K562 (cell line): Measurements from ENCODE around the gene RAB21. TPM values are rescaled to one million over a fixed set of nuclear protein-coding genes. Genes with fewer than 3 reads are reported as not detected.
A peak's percentile ranks its signal among the peaks of the same experiment; 100 is the strongest.

ENCODE experiments used
- BCOR ChIP-seq: fragments of 450-650 bp; IDR thresholded peaks from 2 replicates; pipeline ENCODE4 v1.6.1; 2016
- DPF2 ChIP-seq: fragments of 450-650 bp; IDR thresholded peaks from 2 replicates; pipeline ENCODE4 v1.6.1; 2016
- MCM7 ChIP-seq, 2 experiments: fragments of 450-650 bp; IDR thresholded peaks; 2 replicates each; pipeline ENCODE4 v1.6.1; 2016 to 2018
- NCOA1 ChIP-seq: fragments of 450-650 bp; IDR thresholded peaks from 2 replicates; pipeline ENCODE4 v1.6.1; 2016; ENCODE audit warnings: low read depth
- NFE2L1 ChIP-seq: fragments of 450-650 bp; IDR thresholded peaks from 2 replicates; pipeline ENCODE4 v1.6.1; 2016; ENCODE audit warnings: missing genetic modification characterization, low read depth, mild to moderate bottlenecking, missing compliant biosample characterization, moderate library complexity, borderline replicate concordance
- PYGO2 ChIP-seq: fragments of 450-650 bp; IDR thresholded peaks from 2 replicates; pipeline ENCODE4 v1.6.1; 2016; ENCODE audit warnings: mild to moderate bottlenecking, missing genetic modification characterization, moderate library complexity, missing compliant biosample characterization
- SIN3B ChIP-seq: fragments of 450-650 bp; IDR thresholded peaks from 2 replicates; pipeline ENCODE4 v1.6.1; 2017; ENCODE audit warnings: low read depth, mild to moderate bottlenecking, moderate library complexity
- ZFPM2 ChIP-seq: fragments of 250-450 bp; sonication (Bioruptor Pico); IDR thresholded peaks from 2 replicates; pipeline ENCODE4 v1.5.1; 2022; ENCODE audit warnings: mild to moderate bottlenecking
- ZKSCAN3 ChIP-seq: fragments of 250-450 bp; sonication (Bioruptor Pico); IDR thresholded peaks from 2 replicates; pipeline ENCODE4 v1.4.0; 2020
- ZNF133 ChIP-seq: fragments of 250-450 bp; sonication (Bioruptor Pico); IDR thresholded peaks from 2 replicates; pipeline ENCODE4 v1.4.0; 2020; ENCODE audit warnings: mild to moderate bottlenecking
- ZNF551 ChIP-seq: fragments of 250-450 bp; sonication (Bioruptor Pico); IDR thresholded peaks from 2 replicates; pipeline ENCODE4 v1.5.0; 2021; ENCODE audit warnings: mild to moderate bottlenecking, moderate library complexity
- polyA plus RNA-seq, 8 experiments: library from polyadenylated mRNA; depleted of rRNA in 4 of 8; stranded (reverse) in 5 of 8; unstranded in 3 of 8; fragments of >200 nt; fragmentation: Nextera tagmentation in 2 of 8; fragmentation: Illumina TruSeq in 1 of 8; extraction: Ambion mirVana in 2 of 8; extraction: Trizol in 1 of 8; gene quantifications; 2 replicates each; pipeline versions ENCODE4 v1.2.1 to v1.2.3, GENCODE V29; 2011 to 2014; ENCODE audit warnings: inconsistent platforms in 1 of 8, missing spikeins in 1 of 8
- total RNA-seq, 7 experiments: library from RNA; depleted of rRNA in 6 of 7; stranded (reverse); fragments of >200 nt in 6 of 7; fragmentation: Illumina TruSeq in 2 of 7; extraction: Trizol in 2 of 7; gene quantifications; 2 replicates each; pipeline versions ENCODE4 v1.2.1 to v1.2.3, GENCODE V29; 2011 to 2021; ENCODE audit warnings: low replicate concordance in 1 of 7
- TF ChIP-seq, protein P1 (sequence below): fragments of 450-650 bp; formaldehyde crosslinking; IDR thresholded peaks from 2 replicates; pipeline ENCODE4 v1.4.0; 2020; ENCODE audit warnings: mild to moderate bottlenecking, moderate library complexity
- TF ChIP-seq, protein P2 (sequence below), 3 experiments: IDR thresholded peaks in 2 of 3; conservative IDR thresholded peaks in 1 of 3; 2 replicates each; pipeline ENCODE4 v1.5.1; 2011 to 2012; ENCODE audit warnings: low read length in 3 of 3, mild to moderate bottlenecking in 3 of 3, control low read depth in 2 of 3, improper control_type of control experiment in 1 of 3, inconsistent platforms in 1 of 3, low read depth in 1 of 3, mixed read lengths in 1 of 3, moderate library complexity in 1 of 3; ENCODE audit not compliant: insufficient read depth in 2 of 3
- TF ChIP-seq, protein P3 (sequence below): fragments of 250-450 bp; sonication (Bioruptor Pico); IDR thresholded peaks from 2 replicates; pipeline ENCODE4 v1.4.0; 2020; ENCODE audit warnings: mild to moderate bottlenecking
- TF ChIP-seq, protein P4 (sequence below): fragments of 450-650 bp; IDR thresholded peaks from 2 replicates; pipeline ENCODE4 v1.6.1; 2016
- TF ChIP-seq, protein P5 (sequence below): fragments of 250-450 bp; sonication (Bioruptor Pico); IDR thresholded peaks from 2 replicates; pipeline ENCODE4 v1.5.1; 2021; ENCODE audit warnings: mild to moderate bottlenecking
- TF ChIP-seq, protein P6 (sequence below), 2 experiments: IDR thresholded peaks; 2 replicates each; pipeline ENCODE4 v1.6.1; 2011; ENCODE audit warnings: borderline replicate concordance in 1 of 2, control low read depth in 1 of 2, low read depth in 1 of 2, low read length in 1 of 2, mild to moderate bottlenecking in 1 of 2, mixed read lengths in 1 of 2, moderate library complexity in 1 of 2; ENCODE audit not compliant: insufficient read depth in 1 of 2, insufficient read length in 1 of 2, poor library complexity in 1 of 2, severe bottlenecking in 1 of 2; ENCODE audit errors: extremely low read depth in 1 of 2
- TF ChIP-seq, protein P7 (sequence below), 2 experiments: fragments of 450-650 bp; IDR thresholded peaks; 2 replicates each; pipeline ENCODE4 v1.6.1; 2016

Gene RAB21
- total and polyA plus RNA-seq, 9 of the 15 experiments (the other 6 are each of a cell fraction or from before 2014, with no cell fraction given) = 5.3 to 45.6 (median 19.6) TPM

DNA sequence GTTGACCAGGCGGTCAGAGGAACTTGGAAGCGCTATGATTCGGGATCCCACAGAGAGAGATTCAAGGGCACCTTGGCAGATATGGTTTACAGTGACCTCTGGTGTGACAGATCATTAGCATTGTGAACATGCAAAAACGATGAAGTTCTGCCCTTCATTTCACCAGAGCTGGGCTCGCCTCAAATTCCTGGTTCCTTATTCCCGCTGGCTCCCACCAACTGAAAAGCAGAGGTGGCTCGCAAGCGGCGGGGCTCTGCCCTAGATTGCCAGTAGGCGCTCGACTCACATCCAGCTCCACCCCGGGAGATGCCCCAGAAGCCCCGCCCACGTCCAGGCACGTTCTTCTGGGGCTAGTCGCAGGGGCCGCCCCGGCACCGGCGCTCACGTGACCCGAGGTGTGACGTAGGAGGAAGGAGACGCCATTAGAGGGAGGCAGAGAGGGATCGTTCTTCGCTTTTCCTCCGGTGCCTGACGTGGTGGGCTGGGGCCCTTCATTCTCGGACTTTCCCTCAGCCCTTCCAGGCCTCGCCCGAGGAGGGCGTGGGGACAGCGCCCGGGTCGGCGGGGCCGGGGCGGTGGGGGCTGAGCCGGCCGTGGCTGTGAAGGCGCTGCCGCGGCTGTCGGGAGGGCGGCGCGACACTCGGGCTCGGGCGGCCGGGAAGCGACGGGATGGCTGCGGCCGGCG, at the start of gene RAB21 (continued):
- TF ChIP-seq, protein P1, sequence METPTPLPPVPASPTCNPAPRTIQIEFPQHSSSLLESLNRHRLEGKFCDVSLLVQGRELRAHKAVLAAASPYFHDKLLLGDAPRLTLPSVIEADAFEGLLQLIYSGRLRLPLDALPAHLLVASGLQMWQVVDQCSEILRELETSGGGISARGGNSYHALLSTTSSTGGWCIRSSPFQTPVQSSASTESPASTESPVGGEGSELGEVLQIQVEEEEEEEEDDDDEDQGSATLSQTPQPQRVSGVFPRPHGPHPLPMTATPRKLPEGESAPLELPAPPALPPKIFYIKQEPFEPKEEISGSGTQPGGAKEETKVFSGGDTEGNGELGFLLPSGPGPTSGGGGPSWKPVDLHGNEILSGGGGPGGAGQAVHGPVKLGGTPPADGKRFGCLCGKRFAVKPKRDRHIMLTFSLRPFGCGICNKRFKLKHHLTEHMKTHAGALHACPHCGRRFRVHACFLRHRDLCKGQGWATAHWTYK = 0 out of 2 replicates have a peak, but pooled peaks have one; percentile 50
- no peak for TF ChIP-seq ZKSCAN3 (CRISPR knock-in tag)
- no peak for TF ChIP-seq ZFPM2 (CRISPR knock-in tag)
- TF ChIP-seq MCM7 (IDR thresholded peaks at IDR 0.05) = no peak
- 0 out of 2 replicates have a peak, but pooled peaks have one; percentile 12 for TF ChIP-seq DPF2
- TF ChIP-seq, protein P2, sequence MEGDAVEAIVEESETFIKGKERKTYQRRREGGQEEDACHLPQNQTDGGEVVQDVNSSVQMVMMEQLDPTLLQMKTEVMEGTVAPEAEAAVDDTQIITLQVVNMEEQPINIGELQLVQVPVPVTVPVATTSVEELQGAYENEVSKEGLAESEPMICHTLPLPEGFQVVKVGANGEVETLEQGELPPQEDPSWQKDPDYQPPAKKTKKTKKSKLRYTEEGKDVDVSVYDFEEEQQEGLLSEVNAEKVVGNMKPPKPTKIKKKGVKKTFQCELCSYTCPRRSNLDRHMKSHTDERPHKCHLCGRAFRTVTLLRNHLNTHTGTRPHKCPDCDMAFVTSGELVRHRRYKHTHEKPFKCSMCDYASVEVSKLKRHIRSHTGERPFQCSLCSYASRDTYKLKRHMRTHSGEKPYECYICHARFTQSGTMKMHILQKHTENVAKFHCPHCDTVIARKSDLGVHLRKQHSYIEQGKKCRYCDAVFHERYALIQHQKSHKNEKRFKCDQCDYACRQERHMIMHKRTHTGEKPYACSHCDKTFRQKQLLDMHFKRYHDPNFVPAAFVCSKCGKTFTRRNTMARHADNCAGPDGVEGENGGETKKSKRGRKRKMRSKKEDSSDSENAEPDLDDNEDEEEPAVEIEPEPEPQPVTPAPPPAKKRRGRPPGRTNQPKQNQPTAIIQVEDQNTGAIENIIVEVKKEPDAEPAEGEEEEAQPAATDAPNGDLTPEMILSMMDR (IDR thresholded peaks at IDR 0.05 in 2 of 3, conservative IDR thresholded peaks at IDR 0.05 in 1 of 3; ENCODE audit: insufficient read depth in 2 of 3, low read depth in 1 of 3, low read length in 3 of 3) = peak in 2 of 3 experiments; percentile 1 to 14; a peak in 2 of 6 replicates
- TF ChIP-seq, protein P3, sequence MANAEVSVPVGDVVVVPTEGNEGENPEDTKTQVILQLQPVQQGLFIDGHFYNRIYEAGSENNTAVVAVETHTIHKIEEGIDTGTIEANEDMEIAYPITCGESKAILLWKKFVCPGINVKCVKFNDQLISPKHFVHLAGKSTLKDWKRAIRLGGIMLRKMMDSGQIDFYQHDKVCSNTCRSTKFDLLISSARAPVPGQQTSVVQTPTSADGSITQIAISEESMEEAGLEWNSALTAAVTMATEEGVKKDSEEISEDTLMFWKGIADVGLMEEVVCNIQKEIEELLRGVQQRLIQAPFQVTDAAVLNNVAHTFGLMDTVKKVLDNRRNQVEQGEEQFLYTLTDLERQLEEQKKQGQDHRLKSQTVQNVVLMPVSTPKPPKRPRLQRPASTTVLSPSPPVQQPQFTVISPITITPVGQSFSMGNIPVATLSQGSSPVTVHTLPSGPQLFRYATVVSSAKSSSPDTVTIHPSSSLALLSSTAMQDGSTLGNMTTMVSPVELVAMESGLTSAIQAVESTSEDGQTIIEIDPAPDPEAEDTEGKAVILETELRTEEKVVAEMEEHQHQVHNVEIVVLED (CRISPR knock-in tag) = peak; percentile 63
- no peak for TF ChIP-seq NCOA1
- TF ChIP-seq, protein P4, sequence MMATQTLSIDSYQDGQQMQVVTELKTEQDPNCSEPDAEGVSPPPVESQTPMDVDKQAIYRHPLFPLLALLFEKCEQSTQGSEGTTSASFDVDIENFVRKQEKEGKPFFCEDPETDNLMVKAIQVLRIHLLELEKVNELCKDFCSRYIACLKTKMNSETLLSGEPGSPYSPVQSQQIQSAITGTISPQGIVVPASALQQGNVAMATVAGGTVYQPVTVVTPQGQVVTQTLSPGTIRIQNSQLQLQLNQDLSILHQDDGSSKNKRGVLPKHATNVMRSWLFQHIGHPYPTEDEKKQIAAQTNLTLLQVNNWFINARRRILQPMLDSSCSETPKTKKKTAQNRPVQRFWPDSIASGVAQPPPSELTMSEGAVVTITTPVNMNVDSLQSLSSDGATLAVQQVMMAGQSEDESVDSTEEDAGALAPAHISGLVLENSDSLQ = no peak
- TF ChIP-seq PYGO2 (tag) = no peak
- TF ChIP-seq, protein P5, sequence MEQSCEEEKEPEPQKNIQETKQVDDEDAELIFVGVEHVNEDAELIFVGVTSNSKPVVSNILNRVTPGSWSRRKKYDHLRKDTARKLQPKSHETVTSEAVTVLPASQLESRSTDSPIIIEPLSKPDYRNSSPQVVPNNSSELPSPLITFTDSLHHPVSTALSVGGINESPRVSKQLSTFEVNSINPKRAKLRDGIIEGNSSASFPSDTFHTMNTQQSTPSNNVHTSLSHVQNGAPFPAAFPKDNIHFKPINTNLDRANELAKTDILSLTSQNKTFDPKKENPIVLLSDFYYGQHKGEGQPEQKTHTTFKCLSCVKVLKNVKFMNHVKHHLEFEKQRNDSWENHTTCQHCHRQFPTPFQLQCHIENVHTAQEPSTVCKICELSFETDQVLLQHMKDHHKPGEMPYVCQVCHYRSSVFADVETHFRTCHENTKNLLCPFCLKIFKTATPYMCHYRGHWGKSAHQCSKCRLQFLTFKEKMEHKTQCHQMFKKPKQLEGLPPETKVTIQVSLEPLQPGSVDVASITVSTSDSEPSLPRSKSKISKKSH (CRISPR knock-in tag) = no peak
- TF ChIP-seq, protein P6, sequence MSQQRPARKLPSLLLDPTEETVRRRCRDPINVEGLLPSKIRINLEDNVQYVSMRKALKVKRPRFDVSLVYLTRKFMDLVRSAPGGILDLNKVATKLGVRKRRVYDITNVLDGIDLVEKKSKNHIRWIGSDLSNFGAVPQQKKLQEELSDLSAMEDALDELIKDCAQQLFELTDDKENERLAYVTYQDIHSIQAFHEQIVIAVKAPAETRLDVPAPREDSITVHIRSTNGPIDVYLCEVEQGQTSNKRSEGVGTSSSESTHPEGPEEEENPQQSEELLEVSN (IDR thresholded peaks at IDR 0.05; ENCODE audit: borderline replicate concordance in 1 of 2, extremely low read depth in 1 of 2, insufficient read depth in 1 of 2, insufficient read length in 1 of 2, low read depth in 1 of 2, low read length in 1 of 2, poor library complexity in 1 of 2, severe bottlenecking in 1 of 2) = peak; percentile 49 to 83
- peak; percentile 50; the same call in 1 of the 2 replicates for TF ChIP-seq BCOR
- TF ChIP-seq NFE2L1 (tag) = no peak
- TF ChIP-seq ZNF133 (CRISPR knock-in tag) = no peak
- no peak for TF ChIP-seq ZNF551 (CRISPR knock-in tag)
- TF ChIP-seq, protein P7, sequence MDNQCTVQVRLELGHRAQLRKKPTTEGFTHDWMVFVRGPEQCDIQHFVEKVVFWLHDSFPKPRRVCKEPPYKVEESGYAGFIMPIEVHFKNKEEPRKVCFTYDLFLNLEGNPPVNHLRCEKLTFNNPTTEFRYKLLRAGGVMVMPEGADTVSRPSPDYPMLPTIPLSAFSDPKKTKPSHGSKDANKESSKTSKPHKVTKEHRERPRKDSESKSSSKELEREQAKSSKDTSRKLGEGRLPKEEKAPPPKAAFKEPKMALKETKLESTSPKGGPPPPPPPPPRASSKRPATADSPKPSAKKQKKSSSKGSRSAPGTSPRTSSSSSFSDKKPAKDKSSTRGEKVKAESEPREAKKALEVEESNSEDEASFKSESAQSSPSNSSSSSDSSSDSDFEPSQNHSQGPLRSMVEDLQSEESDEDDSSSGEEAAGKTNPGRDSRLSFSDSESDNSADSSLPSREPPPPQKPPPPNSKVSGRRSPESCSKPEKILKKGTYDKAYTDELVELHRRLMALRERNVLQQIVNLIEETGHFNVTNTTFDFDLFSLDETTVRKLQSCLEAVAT (IDR thresholded peaks at IDR 0.05) = no peak
- TF ChIP-seq SIN3B = peak; percentile 85
